ENCODE data around the gene RBFA.

RBFA gene

GRCh38 chr18:80074183-80074582 lies 39.9 kb downstream of the RBFA start:
- no peak for DNase-seq (ENCODE audit: low read depth in 2 of 2)

GRCh38 chr18:80074697-80075096 lies 40.5 kb downstream of the RBFA start:
- no peak for DNase-seq (ENCODE audit: low read depth in 2 of 2)

GRCh38 chr18:80075940-80076339 lies 41.7 kb downstream of the RBFA start:
- DNase-seq (ENCODE audit: low read depth in 2 of 2): no peak

GRCh38 chr18:80076379-80076778 lies 42.1 kb downstream of the RBFA start:
- no peak for DNase-seq (ENCODE audit: low read depth in 2 of 2)

- DNase-seq (ENCODE audit: low read depth in 2 of 2): no peak
These were observed 43.6 kb downstream of the RBFA start for GRCh38 chr18:80077873-80078272.
